ENCODE data around the gene SDR42E2.
"Not testable (repeated sequence)": the region's sequence is repeated elsewhere in the genome, so short reads cannot be mapped to it uniquely, and the experiment has no call there.

The SDR42E2 gene

DNA sequence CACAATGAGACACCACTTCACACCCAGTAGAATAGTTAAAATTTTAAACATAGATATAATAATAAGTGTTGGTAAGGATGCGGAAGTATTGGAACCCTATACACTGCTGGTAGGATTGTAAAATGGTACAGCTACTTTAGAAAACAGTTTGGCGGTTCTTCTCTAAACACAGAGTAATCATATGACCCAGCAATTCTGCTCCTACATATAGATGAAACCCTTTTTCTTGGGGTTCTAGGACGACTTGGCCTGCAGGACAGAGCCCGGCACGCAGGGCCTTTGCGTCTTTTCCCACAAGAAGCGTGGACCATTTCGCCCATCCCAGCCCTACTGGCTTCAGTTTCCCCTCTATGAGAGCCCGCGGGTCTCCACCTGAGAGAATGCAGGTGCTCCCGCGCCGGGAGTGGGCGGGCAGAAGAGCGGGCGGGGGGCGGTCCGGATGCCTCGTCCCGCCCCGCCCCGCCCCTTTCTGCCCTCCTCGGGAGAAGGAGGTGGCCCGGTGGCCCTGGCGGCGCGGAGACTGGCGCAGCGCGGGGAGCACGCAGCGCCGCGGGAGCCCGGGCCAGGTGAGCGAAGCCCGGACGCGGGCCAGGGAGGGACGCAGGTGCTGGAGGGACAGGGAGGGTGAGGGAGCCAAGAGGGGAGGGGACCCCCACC, at the start of gene SDR42E2:
Gene SDR42E2 (plus strand): TSS at position 508 of the 657 bp plus-strand sequence. CDS start 3,077 bp downstream, outside the sequence.
- DNase-seq: no peak

DNA sequence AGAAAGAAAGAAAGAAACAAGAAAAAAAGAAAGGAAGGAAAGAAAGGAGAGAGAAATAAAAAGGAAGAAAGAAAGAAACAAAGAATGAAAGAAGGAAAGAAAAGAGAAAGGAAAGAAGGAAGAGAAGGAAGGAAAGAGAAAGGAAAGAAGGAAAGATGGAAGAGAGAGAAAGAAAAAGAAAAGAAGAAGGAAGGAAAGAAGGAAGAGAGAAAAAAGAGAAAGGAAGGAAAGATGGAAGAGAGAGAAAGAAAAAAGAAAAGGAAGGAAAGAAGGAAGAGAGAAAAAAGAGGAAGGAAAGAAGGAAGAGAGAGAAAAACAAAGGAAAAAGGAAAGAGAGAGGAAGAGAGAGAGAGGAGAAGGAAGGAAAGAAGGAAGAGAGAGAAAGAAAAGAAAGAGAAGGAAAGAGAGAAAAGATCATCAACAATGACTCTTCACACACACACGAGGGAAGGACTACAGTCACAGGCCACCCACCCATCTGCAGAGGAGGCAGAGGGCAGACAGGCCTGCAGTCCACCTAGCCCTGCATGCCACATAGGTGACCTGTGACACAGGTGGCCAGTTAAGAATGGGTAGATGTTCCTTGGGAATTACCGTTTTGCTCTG, 46.1 kb upstream of the SDR42E2 start:
- no peak for DNase-seq

DNA sequence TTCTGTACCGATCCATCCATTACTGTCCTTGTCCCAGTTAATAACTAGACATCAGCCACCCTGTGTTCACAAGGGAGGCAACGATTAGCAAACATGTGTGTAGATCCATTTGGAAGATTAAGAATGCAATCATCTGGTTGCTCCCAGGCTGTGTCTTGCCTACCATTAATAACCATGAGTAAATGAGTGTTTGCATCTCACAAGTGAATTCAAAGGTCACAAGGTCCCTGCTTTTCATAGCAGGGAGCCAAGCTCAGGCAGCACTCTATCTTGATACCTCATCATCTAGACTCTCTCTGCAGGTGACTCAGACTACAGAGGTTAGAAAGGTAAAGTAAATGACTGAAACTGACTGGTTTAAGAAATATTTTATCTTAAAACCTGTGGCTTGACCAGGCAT, 44.7 kb upstream of the SDR42E2 start:
- no peak for DNase-seq

DNA sequence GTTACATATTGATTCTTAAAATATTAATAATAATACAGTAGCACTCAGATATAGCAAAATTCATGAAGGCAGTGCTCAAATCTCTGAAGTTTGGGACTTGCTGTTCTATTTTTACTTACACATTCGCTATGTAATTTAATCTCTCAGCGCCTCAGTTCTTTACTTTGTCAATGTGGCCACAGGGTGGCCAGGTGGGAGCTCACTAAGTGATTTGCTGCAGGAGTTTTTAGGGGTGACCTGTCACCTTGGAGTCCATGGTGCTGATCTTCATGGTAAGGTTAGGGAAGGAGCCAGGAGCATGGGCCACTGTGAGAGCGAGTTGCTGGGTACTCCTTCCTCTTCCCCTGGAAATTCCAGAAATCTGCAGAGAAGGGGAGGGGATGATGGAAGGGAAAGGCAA, 41.9 kb upstream of the SDR42E2 start:
- DNase-seq: no peak

DNA sequence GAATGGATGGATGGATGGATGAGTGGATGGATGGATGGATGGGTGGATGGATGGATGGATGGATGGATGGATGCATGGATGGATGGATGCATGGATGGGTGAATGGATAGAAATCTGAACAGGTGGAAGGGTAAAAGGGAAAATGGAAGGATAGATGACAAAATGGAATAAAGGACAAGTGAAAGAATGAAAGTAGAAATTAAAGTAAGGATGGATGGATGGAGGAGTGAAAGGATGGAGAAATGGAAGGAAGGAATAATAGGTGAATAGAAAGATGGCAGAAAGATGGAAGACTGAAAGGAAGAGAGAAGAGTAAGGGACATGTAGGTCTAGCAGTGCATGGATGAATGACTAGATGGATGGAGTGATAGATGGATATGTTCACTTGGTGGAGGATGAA, 40.1 kb upstream of the SDR42E2 start:
- DNase-seq: no peak

DNA sequence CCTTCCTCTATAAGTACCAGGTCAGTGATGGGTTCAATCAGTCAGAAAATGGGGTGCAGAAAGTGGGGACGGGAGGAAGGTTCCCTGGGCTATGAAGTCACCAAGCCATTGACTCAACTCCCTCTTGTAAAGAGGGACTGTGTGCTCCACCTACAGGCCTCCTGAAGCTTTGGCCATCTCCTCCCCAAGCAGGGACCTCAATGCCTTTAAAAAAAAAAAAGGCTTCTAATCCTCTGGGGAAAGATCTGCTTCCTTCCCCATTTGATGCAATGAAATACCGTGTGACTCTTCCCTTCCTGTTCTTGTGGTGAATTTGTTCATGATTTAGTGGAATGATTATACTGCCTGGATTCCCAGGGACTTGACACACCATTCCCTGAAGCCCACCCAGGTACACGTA, 39.2 kb upstream of the SDR42E2 start:
- no peak for DNase-seq

DNA sequence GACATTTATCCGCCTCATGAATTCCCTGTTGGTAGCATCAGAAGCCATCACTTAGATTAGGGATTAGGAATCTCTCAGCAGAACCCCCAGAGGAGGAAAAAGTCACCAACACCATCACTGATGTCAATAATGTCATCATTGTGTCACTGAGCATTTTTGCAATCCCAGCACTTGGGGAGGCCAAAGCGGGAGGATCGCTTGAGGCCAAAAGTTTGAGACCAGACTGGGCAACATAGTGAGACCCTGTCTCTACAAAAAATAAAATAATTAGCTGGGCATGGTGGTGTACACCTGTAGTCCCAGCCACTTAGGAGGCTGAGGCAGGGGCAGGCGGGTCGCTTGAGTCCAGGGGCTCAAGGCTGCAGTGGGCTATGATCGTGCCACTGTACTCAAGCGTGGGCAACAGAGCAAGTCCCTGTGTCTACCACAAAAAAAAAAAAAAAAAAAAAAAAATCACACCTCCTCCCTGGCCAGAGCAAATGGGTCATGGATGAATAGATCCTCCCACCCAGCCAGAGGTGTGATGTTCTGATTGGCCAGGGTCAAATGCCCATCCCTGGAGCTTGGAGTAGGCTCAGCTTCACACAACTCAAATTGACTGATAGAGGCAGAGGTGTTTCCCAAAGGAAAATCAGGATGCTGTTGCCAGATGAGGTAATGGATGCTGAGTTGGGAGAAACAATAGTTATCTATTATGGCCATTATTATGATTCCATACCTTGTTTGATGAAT, 38.4 kb upstream of the SDR42E2 start:
- no peak for DNase-seq

DNA sequence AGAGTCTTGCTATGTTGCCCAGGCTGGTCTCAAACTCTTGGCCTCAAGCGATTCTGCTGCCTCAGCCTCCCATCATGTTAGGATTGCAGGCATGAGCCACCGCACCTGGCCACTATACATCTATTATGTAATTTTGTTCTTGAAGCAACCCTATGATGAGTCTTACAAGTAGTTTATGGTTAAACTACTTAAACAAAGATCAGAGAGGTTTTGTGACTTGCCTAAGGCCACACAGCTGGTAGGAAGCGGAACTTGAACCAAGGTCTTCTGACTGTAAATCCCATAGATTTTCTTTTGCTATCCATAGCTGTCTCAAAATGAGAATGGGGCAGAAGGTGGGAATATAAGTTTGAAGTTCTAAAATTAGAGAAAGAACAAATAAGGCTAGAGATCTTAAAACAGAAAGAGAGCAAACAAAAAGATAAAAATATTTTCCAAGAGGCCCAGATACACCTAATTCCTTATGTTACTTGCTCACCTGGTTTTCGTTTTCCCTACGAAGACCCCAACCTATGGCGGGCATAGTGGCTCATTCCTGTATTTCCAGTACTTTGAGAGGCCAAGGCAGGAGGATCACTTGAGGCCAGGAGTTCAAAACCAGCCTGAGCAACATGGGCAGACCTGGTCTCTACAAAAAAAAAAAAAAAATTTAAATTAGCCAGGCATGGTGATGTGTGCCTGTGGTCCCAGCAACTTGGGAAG, 37.6 kb upstream of the SDR42E2 start:
- DNase-seq: no peak

DNA sequence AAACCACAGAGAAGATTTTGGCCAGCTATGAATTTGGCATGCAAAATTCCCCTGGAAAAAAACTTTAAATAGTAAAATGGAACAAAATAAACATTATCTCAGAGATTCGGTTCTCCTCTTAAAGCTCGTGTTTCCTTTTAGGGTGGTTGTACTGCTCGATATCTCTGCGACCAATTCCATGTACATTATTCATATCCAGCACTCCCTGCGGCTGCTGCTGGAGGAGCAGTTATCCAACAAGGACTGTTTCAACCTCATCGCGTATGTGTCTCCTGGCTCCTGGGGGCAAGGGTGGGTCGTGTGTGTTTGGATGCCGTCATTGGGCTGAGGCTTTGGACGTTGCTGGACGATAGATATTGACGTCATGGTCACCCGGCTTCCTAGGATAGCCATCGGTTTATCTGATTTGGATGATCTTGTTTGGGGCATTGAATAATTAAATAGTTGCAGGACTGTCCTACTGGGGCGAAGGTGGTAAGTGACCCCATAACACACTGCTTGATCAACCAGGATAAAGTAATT, 36.2 kb upstream of the SDR42E2 start:
- DNase-seq: no peak

DNA sequence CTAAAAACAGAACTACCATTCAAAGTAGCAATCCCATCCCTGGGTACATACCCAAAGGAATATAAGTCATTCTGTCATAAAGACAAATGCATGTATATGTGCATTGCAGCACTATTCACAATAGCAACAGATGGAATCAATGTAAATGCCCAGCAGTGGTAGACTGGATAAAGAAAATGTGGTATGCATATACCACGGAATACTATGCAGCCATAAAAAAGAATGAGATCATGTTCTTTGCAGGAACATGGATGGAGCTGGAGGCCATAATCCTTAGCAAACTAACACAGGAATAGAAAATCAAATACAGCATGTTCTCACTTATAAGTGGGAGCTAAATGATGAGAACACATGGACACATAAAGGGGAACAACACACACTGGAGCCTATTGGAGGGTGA, 33.8 kb upstream of the SDR42E2 start:
- not testable (repeated sequence) for DNase-seq

DNA sequence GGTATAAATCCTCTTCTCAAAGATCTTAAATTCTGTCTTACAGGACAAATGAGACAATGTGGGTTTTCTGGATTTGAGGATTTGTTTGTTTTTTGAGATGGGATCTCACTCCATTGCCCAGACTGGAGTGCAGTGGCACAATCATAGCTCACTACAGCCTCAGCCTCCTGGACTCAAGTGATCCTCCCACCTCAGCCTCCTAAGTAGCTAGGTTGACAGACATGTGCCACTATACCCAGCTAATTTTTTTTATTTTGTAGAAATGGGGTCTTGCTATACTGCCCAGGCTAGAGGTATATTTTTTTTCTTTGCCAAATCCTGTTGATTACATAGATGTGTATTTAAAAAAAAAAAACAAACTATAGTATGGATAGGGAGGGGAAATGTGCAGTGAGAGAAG, 31.8 kb upstream of the SDR42E2 start:
- no peak for DNase-seq

DNA sequence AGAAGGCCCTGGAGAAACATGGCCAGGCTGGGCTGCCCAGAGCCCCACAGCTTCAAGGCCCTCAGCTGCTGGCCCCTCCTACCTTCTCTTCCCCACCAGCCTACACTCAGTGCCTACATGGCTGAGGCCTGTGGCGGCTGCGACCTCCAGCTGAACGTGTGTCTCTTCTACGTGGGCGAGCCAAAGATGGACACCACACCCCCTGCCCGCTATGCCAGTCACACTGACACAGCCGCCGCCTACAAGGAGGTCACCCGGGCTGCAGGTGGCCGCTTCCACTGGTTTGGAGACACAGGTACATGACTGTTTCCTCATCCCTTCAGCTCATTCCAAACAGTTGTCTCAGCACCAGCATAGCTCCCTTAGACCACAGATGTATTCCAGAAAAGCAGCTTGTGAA, 29.5 kb upstream of the SDR42E2 start:
- no peak for DNase-seq

DNA sequence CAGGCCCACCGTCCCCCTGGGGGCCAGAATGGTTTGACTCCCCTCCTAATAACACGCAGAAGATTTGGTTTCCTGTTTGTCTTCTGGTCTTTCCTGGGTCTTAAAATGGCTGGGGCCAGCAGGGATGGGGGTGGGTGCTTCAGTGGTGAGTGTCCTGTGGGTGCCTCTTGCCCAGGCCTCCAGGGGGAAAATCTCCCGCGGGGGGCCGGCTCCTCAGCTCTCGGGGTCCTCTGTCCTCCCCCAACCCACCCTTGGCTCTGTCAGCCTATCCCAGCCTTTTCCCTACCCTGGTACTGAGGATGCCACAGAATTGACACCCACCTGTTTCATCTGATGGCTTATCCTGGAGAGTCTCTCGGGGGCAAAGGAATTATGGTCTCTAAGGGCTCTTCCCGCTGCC, 23.8 kb upstream of the SDR42E2 start:
- DNase-seq: no peak

DNA sequence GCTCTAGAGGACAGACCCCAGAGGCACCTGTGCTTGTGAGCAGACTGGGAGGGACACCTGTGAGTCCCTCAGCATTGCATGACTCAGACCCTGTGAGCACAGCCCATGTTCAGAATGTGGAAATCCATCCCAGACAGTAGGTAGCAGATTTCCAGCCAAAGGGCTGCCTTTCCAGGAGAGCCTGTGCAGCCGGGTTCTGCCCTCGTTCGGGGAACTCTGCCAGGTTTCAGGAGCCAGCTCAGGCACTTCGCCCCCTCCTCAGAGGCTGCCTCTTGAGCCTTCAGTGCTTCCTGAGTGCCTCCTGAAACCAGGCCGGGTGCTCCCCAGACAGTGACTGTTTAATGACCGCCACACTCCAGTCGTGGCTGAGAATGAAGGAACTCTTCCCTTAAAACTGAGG, 23.3 kb upstream of the SDR42E2 start:
- DNase-seq: peak; percentile 66

DNA sequence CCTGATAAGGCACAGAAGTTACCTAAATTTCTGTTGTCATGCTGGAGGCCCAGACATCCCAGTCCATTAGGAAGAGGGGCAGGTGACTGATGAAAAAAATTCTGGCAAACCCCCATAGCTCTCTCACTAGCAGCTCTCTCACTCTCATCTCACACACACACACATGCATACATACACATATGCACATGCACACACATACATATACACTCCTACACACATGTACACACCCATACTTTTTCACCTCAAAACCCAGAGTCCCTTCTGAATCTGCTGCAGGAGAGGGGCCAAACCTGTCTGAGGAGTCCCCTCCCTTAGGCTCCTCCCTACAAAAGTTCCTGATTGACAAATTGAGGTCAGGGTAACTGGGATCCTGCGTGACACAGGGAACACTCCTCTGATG, 22.6 kb upstream of the SDR42E2 start:
- DNase-seq: no peak

DNA sequence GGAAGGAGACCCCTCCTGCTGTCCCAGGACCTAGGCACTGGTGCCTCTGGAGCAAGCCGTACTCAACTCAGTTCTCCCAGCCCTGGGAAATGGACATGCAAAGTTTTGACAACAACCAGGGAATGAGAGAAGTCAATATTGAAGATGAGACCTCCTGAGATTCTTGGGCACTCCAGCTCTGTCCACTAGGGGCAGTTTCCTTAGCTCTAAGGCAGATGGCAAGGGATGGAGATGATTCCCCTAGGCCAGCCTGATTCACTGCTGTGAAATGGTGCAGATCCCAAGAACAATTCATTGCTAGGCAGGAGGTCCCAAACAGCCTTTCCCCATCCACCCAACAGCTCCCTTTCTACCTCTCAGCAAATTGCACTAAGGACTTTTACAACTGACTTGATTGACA, 20.5 kb upstream of the SDR42E2 start:
- DNase-seq: no peak

DNA sequence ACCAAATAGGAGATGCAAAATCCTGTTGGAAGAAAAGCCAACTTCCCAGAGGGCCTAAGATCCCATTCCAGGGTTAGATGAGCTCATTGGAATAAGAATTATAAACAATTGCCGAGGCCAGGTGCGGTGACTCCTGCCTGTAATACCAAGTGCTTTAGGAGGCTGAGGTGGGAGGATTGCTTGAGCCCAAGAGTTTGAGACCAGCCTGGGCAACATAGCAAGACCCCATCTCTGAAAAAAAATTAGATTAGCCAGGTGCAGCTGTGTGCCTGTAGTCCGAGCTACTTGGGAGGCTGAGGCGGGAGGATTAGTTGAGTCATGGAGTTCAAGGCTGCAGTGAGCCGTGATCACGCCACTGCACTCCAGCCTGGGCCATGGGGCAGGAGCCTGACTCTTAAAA, 17.8 kb upstream of the SDR42E2 start:
- no peak for DNase-seq

DNA sequence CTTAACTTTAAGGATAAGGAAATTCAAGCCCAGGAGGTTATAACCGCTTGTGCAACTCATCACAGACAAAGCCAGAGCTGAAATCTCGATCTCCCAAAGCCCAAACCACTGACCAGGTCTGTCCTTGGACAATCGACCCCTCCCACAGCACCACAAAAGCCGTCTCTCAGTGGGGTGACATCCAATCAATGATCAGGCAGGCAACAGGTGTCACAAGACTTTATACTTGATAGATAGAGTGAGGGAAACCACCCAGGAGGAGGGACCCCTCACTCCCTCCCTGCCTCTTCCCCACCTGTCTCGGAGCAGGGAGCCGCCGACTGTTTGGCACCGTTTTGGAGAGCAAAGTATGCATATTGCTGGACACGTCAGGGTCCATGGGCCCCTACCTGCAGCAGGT, 14.5 kb upstream of the SDR42E2 start:
- no peak for DNase-seq

DNA sequence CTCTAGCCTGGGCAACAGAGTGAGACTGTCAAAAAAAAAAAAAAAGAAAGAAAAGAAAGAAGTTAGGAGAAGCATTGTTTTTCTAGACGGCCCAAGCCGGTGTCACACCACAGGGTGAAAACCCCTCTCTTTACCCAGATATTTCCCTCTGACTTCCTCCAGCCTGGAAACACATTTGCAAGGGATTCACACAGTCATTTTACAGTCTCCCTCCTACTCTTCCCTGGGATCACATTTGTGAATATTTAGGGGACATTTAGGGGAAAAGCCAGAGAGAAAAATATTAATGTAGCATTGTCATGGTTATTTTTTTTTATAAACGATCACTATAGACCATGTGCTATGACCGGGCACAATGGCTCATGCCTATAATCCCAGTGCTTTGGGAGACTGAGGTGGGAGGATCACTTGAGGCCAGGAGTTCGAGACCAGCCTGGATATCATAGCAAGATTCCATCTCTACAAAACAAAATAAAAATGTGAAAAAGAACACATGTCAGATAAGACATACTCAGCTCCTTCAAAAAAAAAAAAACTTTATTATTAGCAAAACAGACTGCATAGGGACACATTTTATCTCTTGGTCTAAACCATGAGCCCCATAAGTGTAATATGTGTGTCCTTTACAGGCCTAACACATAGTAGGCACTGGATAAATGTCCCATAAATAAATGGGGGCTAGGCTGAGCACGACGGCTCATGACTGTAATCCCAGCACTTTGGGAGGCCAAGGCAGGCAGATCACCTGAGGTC, 10.9 kb upstream of the SDR42E2 start:
- no peak for DNase-seq

DNA sequence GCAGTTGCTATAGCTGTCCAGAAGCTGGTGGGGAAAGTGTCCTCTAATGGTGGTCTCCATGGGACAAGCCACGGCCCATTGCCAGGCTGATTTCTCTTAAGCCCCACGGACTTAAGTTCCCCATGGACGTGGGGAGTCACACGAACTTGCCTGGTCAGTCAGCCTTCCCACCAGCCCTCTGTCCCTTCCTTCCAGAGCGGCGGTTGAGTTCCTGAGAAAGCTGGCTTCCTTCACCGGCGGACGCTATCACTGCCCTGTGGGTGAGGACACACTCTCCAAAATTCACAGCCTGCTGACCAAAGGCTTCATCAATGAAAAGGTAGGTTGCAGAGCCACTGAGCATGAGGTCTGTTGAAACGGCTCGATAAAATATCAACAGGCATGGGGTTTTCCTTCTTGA, 10.0 kb upstream of the SDR42E2 start:
- no peak for DNase-seq

DNA sequence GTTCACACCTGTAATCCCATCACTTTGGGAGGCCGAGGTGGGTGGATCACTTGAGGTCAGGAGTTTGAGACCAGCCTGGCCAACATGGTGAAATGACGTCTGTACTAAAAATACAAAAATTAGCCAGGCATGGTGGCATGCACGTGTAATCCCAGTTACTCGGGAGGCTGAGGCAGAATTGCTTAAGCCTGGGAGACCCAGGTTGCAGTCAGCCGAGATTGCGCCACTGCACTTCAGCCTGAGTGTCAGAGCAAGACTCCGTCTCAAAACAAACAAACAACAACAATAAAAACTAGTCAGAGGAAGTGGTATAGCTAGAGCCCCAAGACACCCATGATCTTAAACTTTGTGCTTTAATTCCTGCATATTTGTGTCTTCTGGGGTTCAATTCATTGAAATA, 9.2 kb upstream of the SDR42E2 start:
- DNase-seq: not testable (repeated sequence)

DNA sequence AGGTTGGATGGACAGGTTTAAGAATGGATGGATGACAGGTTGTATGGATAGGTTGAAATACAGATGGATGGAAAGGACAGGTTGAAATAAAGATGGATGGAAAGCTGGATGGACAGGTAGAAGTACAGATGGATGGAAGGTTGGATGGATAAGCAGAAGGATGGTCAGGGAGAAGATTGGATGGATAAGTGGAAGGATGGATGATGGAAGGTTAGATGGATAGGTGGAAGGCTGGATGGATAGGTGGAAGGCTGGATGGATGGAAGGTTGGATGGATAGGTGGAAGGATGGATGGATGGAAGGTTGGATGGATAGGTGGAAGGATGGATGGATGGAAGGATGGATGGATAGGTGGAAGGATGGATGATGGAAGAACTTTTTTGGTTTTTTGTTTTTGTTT, 905 bp upstream of the SDR42E2 start:
- no peak for DNase-seq

DNA sequence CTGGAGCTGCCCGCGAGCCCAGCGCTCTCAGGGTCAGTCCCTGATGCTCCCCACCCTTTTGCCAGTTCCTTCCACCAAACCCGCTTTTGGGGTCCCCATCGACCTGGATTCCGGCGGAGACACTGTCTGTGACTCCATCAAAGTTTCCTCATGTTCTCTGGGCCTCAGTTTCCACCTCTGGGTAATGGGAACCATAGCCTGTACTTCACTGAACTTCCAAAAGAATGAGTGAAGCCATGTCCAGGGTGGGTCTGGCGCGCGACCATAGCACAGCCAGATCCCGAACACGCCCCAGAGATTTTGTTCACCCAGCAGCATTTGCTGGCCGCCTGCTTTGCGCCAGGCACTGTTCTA, 327 bp downstream of the SDR42E2 start:
- DNase-seq: no peak
